Stomach (tissue), 9 donors: Measurements from ENCODE around the gene RGSL1. TPM values are rescaled to one million over a fixed set of nuclear protein-coding genes. Genes with fewer than 3 reads are reported as not detected.

ENCODE experiments used
- DNase-seq, 2 donors: peaks; one replicate each; pipeline versions ENCODE4 v3.0.0 to v3.0.0-alpha.2; 2013 to 2019
- H3K27ac ChIP-seq, 5 donors: fragments of 200-600 bp in 4 of 5; sonication (generic) in 4 of 5; one replicate each; pipeline ENCODE4 v1.5.1; 2013 to 2019; ENCODE audit warnings: mild to moderate bottlenecking in 1 of 5, moderate library complexity in 1 of 5
- H3K27me3 ChIP-seq, 3 donors: fragments of 200-600 bp; sonication (generic); one replicate each; pipeline ENCODE4 v1.5.1; 2017 to 2019; ENCODE audit warnings: mixed run types in 1 of 3
- H3K36me3 ChIP-seq, 4 donors: fragments of 200-600 bp; sonication (generic); 1 replicate in 3 of 4; 2 replicates in 1 of 4; pipeline ENCODE4 v1.5.1; 2016 to 2019
- H3K4me1 ChIP-seq, 4 donors: fragments of 200-600 bp; sonication (generic); one replicate each; pipeline ENCODE4 v1.5.1; 2016 to 2019
- H3K4me3 ChIP-seq, 4 donors: fragments of 200-600 bp; sonication (generic) in 3 of 4; one replicate each; pipeline ENCODE4 v1.5.1; 2016 to 2019; ENCODE audit warnings: mild to moderate bottlenecking in 1 of 4
- H3K9me3 ChIP-seq, 4 donors: fragments of 200-600 bp; sonication (generic); one replicate each; pipeline ENCODE4 v1.5.1; 2016 to 2019
- EP300 ChIP-seq: sonication (generic); formaldehyde crosslinking; IDR thresholded peaks from one replicate; pipeline ENCODE4 v1.6.1; 2017; ENCODE audit warnings: antibody characterized with exemption
- POLR2A ChIP-seq, 4 donors: fragments of 450-650 bp; IDR thresholded peaks; one replicate each; pipeline ENCODE4 v1.6.1; 2016; ENCODE audit warnings: antibody characterized with exemption in 4 of 4, control low read depth in 2 of 4, mild to moderate bottlenecking in 1 of 4, moderate library complexity in 1 of 4
- POLR2AphosphoS5 ChIP-seq, 3 donors: sonication (generic); formaldehyde crosslinking; IDR thresholded peaks; one replicate each; pipeline ENCODE4 v1.6.1; 2016; ENCODE audit warnings: antibody characterized with exemption in 3 of 3
- WGBS, 5 donors: extraction: QIAGEN DNeasy Blood & Tissue Kit in 3 of 5; methylation state at CpG; one replicate each; pipeline versions ENCODE4 v1.1.5 to v1.1.7; 2013 to 2018; 5-methylcytosine and 5-hydroxymethylcytosine counted together
- intact Hi-C: fragments of 100-400 bp; cut with DNase I; formaldehyde crosslinking; loops from one replicate; pipeline ENCODE4 v1.15.1; 2023; ENCODE audit warnings: low total_unique reads
- polyA plus RNA-seq, 3 donors: library from polyadenylated mRNA; stranded (reverse); fragments of 200-250 nt; gene quantifications; one replicate each; pipeline ENCODE4 v1.2.3, GENCODE V29; 2013
- total RNA-seq, 5 donors: library from RNA; depleted of rRNA; stranded (reverse); fragments of >200 nt; gene quantifications; one replicate each; pipeline versions ENCODE4 v1.1.0 to v1.2.3, GENCODE V29; 2014 to 2016
- TF ChIP-seq, protein P1 (sequence below), 7 experiments: fragments of 450-650 bp in 4 of 7; fragments of 200-600 bp in 3 of 7; sonication (generic) in 3 of 7; IDR thresholded peaks; one replicate each; pipeline ENCODE4 v1.5.1; 2016 to 2019; ENCODE audit warnings: antibody characterized with exemption in 7 of 7, control low read depth in 2 of 7, mild to moderate bottlenecking in 1 of 7
- donor health status: healthy with polysubstance abuse.
- donor health status: Bipolar disorder and iron deficiency.
- donor health status: healthy.

Gene RGSL1
- total and polyA plus RNA-seq, 8 donors, result not detected

DNA sequence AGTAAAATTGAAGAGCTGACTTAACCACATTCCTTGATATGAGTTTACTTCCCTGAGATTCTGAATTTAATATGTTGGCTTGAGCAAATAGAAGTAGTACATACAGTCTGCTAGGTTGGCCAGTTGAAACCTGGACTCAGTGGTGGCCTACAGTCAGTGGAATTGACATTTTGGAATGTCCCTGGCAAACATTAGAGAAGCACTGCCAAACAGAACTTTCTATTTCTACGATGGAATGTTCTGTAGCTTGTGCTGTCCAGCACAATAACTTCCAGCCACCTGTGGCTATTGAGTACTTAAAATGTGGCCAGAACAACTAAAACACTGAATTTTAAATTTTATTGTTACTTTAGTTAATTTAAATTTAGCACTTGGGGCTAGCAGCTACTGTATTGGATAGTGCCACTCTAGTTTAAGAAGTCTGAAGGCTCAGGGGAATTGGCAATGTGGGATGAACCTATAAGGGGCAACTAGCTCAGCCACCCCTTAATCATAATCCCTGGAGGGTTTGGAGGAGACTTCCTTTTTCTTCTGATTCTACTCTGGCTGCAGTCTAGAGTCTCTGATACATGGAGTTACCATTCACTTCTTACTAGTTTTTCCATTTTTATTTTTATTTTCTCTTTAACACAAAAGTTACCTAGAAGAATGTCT is 39.2 kb upstream of the RGSL1 start:
- DNase-seq, result no peak
- Histone ChIP-seq H3K4me3 (no peak overlapping the region), H3K9me3 (peaks cover 0 to 4% (median 2%) of the 10 kb centered on the region in 4 donors), H3K4me1 (peaks cover 0 to 11% (median 5%) of the 10 kb centered on the region in 4 donors), H3K27me3 (peaks cover 0 to 7% (median 3%) of the 10 kb centered on the region in 3 donors), H3K36me3 (no peaks in the 10 kb centered on the region), H3K27ac (peak overlapping the region in 1 of 5 donors; percentile 1)
- 14 to 42% (median 22%) methylated on average over 1 of the region's 1 CpG for WGBS, 5 donors
- TF ChIP-seq POLR2AphosphoS5 (IDR thresholded peaks at IDR 0.05) (no peak), EP300 (no peak), POLR2A (IDR thresholded peaks at IDR 0.05) (no peak)
- TF ChIP-seq, protein P1, sequence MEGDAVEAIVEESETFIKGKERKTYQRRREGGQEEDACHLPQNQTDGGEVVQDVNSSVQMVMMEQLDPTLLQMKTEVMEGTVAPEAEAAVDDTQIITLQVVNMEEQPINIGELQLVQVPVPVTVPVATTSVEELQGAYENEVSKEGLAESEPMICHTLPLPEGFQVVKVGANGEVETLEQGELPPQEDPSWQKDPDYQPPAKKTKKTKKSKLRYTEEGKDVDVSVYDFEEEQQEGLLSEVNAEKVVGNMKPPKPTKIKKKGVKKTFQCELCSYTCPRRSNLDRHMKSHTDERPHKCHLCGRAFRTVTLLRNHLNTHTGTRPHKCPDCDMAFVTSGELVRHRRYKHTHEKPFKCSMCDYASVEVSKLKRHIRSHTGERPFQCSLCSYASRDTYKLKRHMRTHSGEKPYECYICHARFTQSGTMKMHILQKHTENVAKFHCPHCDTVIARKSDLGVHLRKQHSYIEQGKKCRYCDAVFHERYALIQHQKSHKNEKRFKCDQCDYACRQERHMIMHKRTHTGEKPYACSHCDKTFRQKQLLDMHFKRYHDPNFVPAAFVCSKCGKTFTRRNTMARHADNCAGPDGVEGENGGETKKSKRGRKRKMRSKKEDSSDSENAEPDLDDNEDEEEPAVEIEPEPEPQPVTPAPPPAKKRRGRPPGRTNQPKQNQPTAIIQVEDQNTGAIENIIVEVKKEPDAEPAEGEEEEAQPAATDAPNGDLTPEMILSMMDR (IDR thresholded peaks at IDR 0.05), result no peak
- intact Hi-C loops, result no loop called here

DNA sequence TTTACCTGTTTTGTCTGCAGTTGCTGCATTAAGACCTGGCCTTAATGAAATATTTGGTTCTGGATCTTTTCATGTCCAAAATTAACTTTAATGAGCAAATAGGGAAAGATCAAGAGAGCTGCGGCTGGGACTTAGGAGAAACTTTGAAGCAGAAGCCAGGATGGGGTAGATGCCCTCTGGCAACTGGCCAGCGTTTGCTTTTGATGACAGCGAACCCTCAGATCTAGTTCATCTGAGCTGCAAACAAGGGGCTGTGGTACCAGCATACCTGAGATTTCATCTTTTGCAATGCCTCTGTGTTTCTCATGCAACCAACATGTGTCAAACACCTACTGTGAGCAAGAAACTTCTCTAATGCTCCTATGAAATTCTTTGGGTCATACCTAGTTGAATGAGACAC is 36.5 kb upstream of the RGSL1 start:
- Histone ChIP-seq H3K36me3 (no peaks in the 10 kb centered on the region), H3K9me3 (no peaks in the 10 kb centered on the region), H3K4me1 (peaks cover 0 to 11% (median 5%) of the 10 kb centered on the region in 4 donors), H3K27ac (no peak overlapping the region), H3K4me3 (no peak overlapping the region), H3K27me3 (peaks cover 0 to 7% (median 3%) of the 10 kb centered on the region in 3 donors)
- intact Hi-C loops, result no loop called here
- TF ChIP-seq POLR2AphosphoS5 (IDR thresholded peaks at IDR 0.05), result no peak
- TF ChIP-seq, protein P1 (IDR thresholded peaks at IDR 0.05), result no peak
- TF ChIP-seq POLR2A (IDR thresholded peaks at IDR 0.05), result no peak
- TF ChIP-seq EP300, result no peak
- no peak for DNase-seq
- WGBS, 5 donors, result 66 to 83% (median 77%) methylated on average over 3 of the region's 3 CpGs

- WGBS, 5 donors, result 88 to 94% (median 90%) methylated on average over 6 of the region's 6 CpGs
- H3K27ac ChIP-seq, result no peak overlapping the region
- intact Hi-C loops, result no loop called here
Measured at GRCh38 chr1:182413969-182414368, 36.0 kb upstream of the RGSL1 start.

GRCh38 chr1:182415789-182416188 is 34.2 kb upstream of the RGSL1 start:
- TF ChIP-seq POLR2A (IDR thresholded peaks at IDR 0.05) (no peak), POLR2AphosphoS5 (IDR thresholded peaks at IDR 0.05) (no peak)
- Histone ChIP-seq H3K27me3 (peaks cover 0 to 7% (median 3%) of the 10 kb centered on the region in 3 donors), H3K27ac (no peak overlapping the region), H3K9me3 (no peaks in the 10 kb centered on the region), H3K36me3 (no peaks in the 10 kb centered on the region), H3K4me1 (peaks cover 0 to 2% (median under 1%) of the 10 kb centered on the region in 4 donors), H3K4me3 (no peak overlapping the region)
- 50 to 90% (median 80%) methylated on average over 1 of the region's 1 CpG for WGBS, 5 donors
- intact Hi-C loops, result no loop called here
- DNase-seq, result no peak

More at GRCh38 chr1:182413969-182414368, 36.0 kb upstream of the RGSL1 start:
- Histone ChIP-seq H3K36me3 (no peaks in the 10 kb centered on the region), H3K27me3 (peaks cover 0 to 7% (median 3%) of the 10 kb centered on the region in 3 donors), H3K9me3 (no peaks in the 10 kb centered on the region), H3K4me1 (peaks cover 0 to 11% (median 5%) of the 10 kb centered on the region in 4 donors), H3K4me3 (no peak overlapping the region)
- TF ChIP-seq POLR2AphosphoS5 (IDR thresholded peaks at IDR 0.05) (no peak), POLR2A (IDR thresholded peaks at IDR 0.05) (no peak), EP300 (no peak)
- TF ChIP-seq, protein P1 (IDR thresholded peaks at IDR 0.05), result no peak
- no peak for DNase-seq
